Activated T-cell treated with anti-CD3 and anti-CD28 coated beads, Interleukin-2, amount 50 U/mL, for 4 hours (primary cell): ENCODE measurements around the gene USHBP1. TPM values are rescaled to one million over a fixed set of nuclear protein-coding genes. Genes with fewer than 3 reads are reported as not detected.

Experiments used
- ATAC-seq, 2 donors: fragments of 200-7000 bp; cut with Tn5 transposase; one replicate each; pipeline ENCODE4 v1.10.0; 2021
- DNase-seq: peaks from one replicate; pipeline ENCODE4 v3.0.0-alpha.2; 2020
- H3K27me3 Mint-ChIP-seq: one replicate; pipeline ENCODE4 v1.8.0; 2021; ENCODE audit warnings: low read depth, mixed read lengths
- H3K36me3 Mint-ChIP-seq: one replicate; pipeline ENCODE4 v1.8.0; 2022; ENCODE audit warnings: mixed read lengths; ENCODE audit not compliant: insufficient read depth
- H3K4me1 Mint-ChIP-seq: one replicate; pipeline ENCODE4 v1.8.0; 2021; ENCODE audit warnings: low read depth, mixed read lengths
- H3K4me3 Mint-ChIP-seq: one replicate; pipeline ENCODE4 v1.8.0; 2021; ENCODE audit warnings: mild to moderate bottlenecking, moderate library complexity, mixed read lengths
- H3K9me3 Mint-ChIP-seq: one replicate; pipeline ENCODE4 v1.8.0; 2021; ENCODE audit warnings: mixed read lengths
- total RNA-seq, 3 donors: library from RNA; stranded (reverse); gene quantifications; one replicate each; pipeline ENCODE4 v1.2.1, GENCODE V29; 2021

The USHBP1 gene
- under 1 TPM in 1 of 3 donors, not detected in 2; 0.19 TPM for total RNA-seq

GRCh38 chr19:17264641-17264979 is at the start of gene USHBP1:
Gene USHBP1 (minus strand): TSS chr19:17264745. CDS start chr19:17264299, 446 bp downstream.
- H3K27me3 Mint-ChIP-seq = no peaks in the 10 kb centered on the region
- DNase-seq (no peak), ATAC-seq (no peak)
- H3K36me3 Mint-ChIP-seq = no peaks in the 10 kb centered on the region
- peaks cover 30% of the 10 kb centered on the region for H3K4me1 Mint-ChIP-seq
- peaks cover 4% of the 10 kb centered on the region for H3K9me3 Mint-ChIP-seq
- no peak within 1 kb of the TSS for H3K4me3 Mint-ChIP-seq

- DNase-seq (no peak), ATAC-seq (no peak)
- Mint-ChIP-seq H3K9me3 (no peaks in the 10 kb centered on the region), H3K4me1 (peaks cover 21% of the 10 kb centered on the region), H3K27me3 (no peaks in the 10 kb centered on the region), H3K36me3 (peaks cover 15% of the 10 kb centered on the region), H3K4me3 (no peak overlapping the region)
These were observed 49.6 kb upstream of the USHBP1 start for GRCh38 chr19:17314007-17314593.

GRCh38 chr19:17312189-17313113 is 47.9 kb upstream of the USHBP1 start:
- Mint-ChIP-seq H3K4me1 (peaks cover 30% of the 10 kb centered on the region), H3K4me3 (no peak overlapping the region), H3K36me3 (peaks cover 15% of the 10 kb centered on the region), H3K27me3 (no peaks in the 10 kb centered on the region), H3K9me3 (no peaks in the 10 kb centered on the region)
- ATAC-seq (no peak), DNase-seq (no peak)

- peak overlapping the region; percentile 66 for H3K4me3 Mint-ChIP-seq
- H3K9me3 Mint-ChIP-seq = no peaks in the 10 kb centered on the region
These were observed 47.1 kb upstream of the USHBP1 start for GRCh38 chr19:17311455-17312188.

DNA sequence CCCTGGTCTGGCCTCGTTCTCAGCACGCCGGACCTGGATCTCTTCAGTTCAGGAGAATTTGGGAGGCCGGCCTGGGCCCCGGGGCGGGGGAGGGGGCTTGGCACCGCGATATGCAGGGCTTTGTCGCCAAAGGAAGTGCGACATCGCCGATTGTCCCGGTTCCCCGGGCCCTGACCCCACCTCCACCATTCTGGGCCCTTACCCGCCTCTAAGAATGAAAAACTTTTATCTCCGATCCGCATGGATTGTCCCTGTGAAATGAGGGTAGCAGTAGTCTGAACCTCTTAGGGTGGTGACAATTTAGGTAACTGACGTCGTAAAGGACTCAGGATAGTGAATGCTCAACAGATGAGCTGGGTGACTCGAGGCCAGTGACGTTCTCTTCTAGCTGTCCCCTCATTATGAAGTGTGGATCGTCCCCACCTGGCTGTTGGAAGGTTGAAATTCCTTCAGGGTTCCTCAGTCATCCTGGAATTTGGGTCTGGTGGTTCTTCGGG is 45.5 kb upstream of the USHBP1 start:
- DNase-seq = no peak
- Mint-ChIP-seq H3K27me3 (no peaks in the 10 kb centered on the region), H3K36me3 (peaks cover 8% of the 10 kb centered on the region), H3K4me1 (peaks cover 35% of the 10 kb centered on the region), H3K4me3 (peak overlapping the region; percentile 97), H3K9me3 (no peaks in the 10 kb centered on the region)
- ATAC-seq = no peak

More at GRCh38 chr19:17311455-17312188, 47.1 kb upstream of the USHBP1 start:
- ATAC-seq (no peak), DNase-seq (no peak)
- H3K36me3 Mint-ChIP-seq = peaks cover 15% of the 10 kb centered on the region
- H3K4me1 Mint-ChIP-seq = peaks cover 30% of the 10 kb centered on the region
- no peaks in the 10 kb centered on the region for H3K27me3 Mint-ChIP-seq

- Mint-ChIP-seq H3K27me3 (no peaks in the 10 kb centered on the region), H3K9me3 (no peaks in the 10 kb centered on the region), H3K4me1 (peaks cover 39% of the 10 kb centered on the region), H3K4me3 (peak within 1 kb of the TSS; percentile 97), H3K36me3 (peaks cover 8% of the 10 kb centered on the region)
- DNase-seq = peak; percentile 98
- ATAC-seq = peak; percentile 85 to 87
These were observed 44.8 kb upstream of the USHBP1 start, which contains the start of gene DDA1 for GRCh38 chr19:17309198-17309964. Gene DDA1 (plus strand): TSS chr19:17309563. CDS start chr19:17309655, 92 bp downstream.

DNA sequence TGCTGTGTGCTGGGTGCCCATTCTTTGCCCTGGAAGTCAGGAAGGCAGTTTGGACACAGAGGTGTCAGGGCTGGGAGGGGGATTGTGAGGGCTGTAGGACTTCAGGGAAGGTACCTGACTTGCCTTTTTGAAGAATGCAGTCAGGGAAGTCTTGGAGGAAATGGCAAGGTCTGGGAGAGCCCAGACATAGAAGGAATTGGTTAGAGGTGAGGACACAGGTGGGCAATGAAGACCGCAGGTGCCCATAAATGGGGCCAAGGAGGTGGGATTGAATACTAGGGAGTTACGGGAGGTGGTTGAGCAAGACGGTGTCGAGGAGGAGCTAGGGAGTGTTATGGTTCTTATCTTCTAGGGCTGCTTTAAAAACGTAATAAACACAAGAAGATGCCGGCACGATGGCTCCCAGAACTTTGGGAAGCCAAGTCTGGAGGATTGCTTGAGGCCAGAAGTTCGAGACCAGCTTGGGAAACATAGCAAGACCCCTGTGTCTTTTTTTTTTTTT is 43.4 kb upstream of the USHBP1 start:
- H3K4me1 Mint-ChIP-seq = peaks cover 45% of the 10 kb centered on the region
- H3K4me3 Mint-ChIP-seq = peak overlapping the region; percentile 89
- ATAC-seq (no peak), DNase-seq (no peak)
- no peaks in the 10 kb centered on the region for H3K9me3 Mint-ChIP-seq
- no peaks in the 10 kb centered on the region for H3K27me3 Mint-ChIP-seq
- peaks cover 8% of the 10 kb centered on the region for H3K36me3 Mint-ChIP-seq

GRCh38 chr19:17306285-17306714 is 41.8 kb upstream of the USHBP1 start:
- Mint-ChIP-seq H3K9me3 (no peaks in the 10 kb centered on the region), H3K4me1 (peaks cover 45% of the 10 kb centered on the region), H3K4me3 (peak overlapping the region; percentile 89), H3K27me3 (no peaks in the 10 kb centered on the region), H3K36me3 (peaks cover 2% of the 10 kb centered on the region)
- DNase-seq (no peak), ATAC-seq (no peak)

- no peaks in the 10 kb centered on the region for H3K27me3 Mint-ChIP-seq
- ATAC-seq = peak; percentile 60 to 65
- H3K4me3 Mint-ChIP-seq = peak within 1 kb of the TSS; percentile 89
- H3K4me1 Mint-ChIP-seq = peaks cover 42% of the 10 kb centered on the region
- no peaks in the 10 kb centered on the region for H3K36me3 Mint-ChIP-seq
- no peaks in the 10 kb centered on the region for H3K9me3 Mint-ChIP-seq
- peak; percentile 89 for DNase-seq
These were observed 41.2 kb upstream of the USHBP1 start, which contains the start of gene MRPL34 for GRCh38 chr19:17305517-17306284. Gene MRPL34 (plus strand): TSS chr19:17305872. CDS start chr19:17305893, 21 bp downstream.

DNA sequence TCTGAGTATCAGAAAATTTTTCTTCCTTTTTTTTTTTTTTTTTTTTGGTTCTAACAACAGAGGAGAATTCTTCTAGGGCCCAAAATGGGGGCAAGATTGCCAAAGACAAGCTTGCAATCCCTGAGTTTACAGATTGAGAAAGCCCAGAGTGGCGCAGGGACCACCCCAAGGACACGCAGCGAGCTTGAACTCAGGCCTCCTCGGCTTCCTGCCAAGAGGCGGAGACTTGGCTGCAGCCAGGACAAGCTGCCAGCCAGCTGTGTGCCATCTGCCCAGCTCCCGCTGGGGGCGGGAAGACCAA is 40.6 kb upstream of the USHBP1 start:
- DNase-seq (no peak), ATAC-seq (no peak)
- H3K4me3 Mint-ChIP-seq = peak overlapping the region; percentile 89
- no peaks in the 10 kb centered on the region for H3K27me3 Mint-ChIP-seq
- no peaks in the 10 kb centered on the region for H3K36me3 Mint-ChIP-seq
- no peaks in the 10 kb centered on the region for H3K9me3 Mint-ChIP-seq
- H3K4me1 Mint-ChIP-seq = peaks cover 36% of the 10 kb centered on the region

GRCh38 chr19:17304386-17305215 is 40.1 kb upstream of the USHBP1 start:
- Mint-ChIP-seq H3K4me3 (peak overlapping the region; percentile 89), H3K4me1 (peaks cover 34% of the 10 kb centered on the region), H3K36me3 (no peaks in the 10 kb centered on the region), H3K27me3 (no peaks in the 10 kb centered on the region), H3K9me3 (no peaks in the 10 kb centered on the region)
- DNase-seq (no peak), ATAC-seq (no peak)

DNA sequence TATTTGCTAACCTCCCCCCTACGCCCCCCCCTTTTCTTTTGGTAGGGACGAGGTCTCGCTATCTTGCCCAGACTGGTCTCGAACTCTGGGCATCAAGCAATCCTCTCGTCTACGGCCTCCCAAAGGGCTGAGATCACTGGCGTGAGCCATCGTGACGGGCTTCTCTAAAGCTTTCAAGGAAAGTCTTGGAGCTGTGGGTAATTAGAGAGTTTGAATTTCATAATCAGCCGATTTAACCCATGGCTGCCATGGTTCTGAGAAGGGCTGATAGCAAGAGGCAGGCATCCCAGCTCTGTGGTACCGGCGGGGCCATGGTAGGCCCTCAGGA is 39.4 kb upstream of the USHBP1 start:
- peaks cover 29% of the 10 kb centered on the region for H3K4me1 Mint-ChIP-seq
- H3K9me3 Mint-ChIP-seq = no peaks in the 10 kb centered on the region
- ATAC-seq (no peak), DNase-seq (no peak)
- H3K36me3 Mint-ChIP-seq = no peaks in the 10 kb centered on the region
- H3K4me3 Mint-ChIP-seq = peak overlapping the region; percentile 66
- H3K27me3 Mint-ChIP-seq = no peaks in the 10 kb centered on the region
